Body of pancreas (tissue), 4 donors: ENCODE results near the gene CACNA1S.

Experiments
- CTCF ChIP-seq, 7 experiments: fragments of 450-650 bp in 4 of 7; fragments of 200-600 bp in 3 of 7; sonication (generic) in 3 of 7; IDR thresholded peaks; one replicate each; pipeline ENCODE4 v1.5.1; 2016 to 2019; ENCODE audit warnings: antibody characterized with exemption in 7 of 7
- POLR2A ChIP-seq, 3 donors: fragments of 450-650 bp; IDR thresholded peaks; one replicate each; pipeline ENCODE4 v1.6.1; 2016; ENCODE audit warnings: antibody characterized with exemption in 3 of 3, mild to moderate bottlenecking in 2 of 3

- no peak for TF ChIP-seq CTCF (IDR thresholded peaks at IDR 0.05)
- no peak for TF ChIP-seq POLR2A (IDR thresholded peaks at IDR 0.05)
Measured at GRCh38 chr1:201041011-201041410, 71.2 kb downstream of the CACNA1S start.
